Measurements from ENCODE around the gene BRSK2.
A peak's percentile ranks its signal among the peaks of the same experiment; 100 is the strongest.

Gene BRSK2

GRCh38 chr11:1382831-1383607 is 6.7 kb upstream of the BRSK2 start:
- TF ChIP-seq CTCF (conservative IDR thresholded peaks at IDR 0.05) = peak; percentile 16; the same call in 1 of the 2 replicates
- peak overlapping the region; percentile 78 for H3K27ac ChIP-seq

DNA sequence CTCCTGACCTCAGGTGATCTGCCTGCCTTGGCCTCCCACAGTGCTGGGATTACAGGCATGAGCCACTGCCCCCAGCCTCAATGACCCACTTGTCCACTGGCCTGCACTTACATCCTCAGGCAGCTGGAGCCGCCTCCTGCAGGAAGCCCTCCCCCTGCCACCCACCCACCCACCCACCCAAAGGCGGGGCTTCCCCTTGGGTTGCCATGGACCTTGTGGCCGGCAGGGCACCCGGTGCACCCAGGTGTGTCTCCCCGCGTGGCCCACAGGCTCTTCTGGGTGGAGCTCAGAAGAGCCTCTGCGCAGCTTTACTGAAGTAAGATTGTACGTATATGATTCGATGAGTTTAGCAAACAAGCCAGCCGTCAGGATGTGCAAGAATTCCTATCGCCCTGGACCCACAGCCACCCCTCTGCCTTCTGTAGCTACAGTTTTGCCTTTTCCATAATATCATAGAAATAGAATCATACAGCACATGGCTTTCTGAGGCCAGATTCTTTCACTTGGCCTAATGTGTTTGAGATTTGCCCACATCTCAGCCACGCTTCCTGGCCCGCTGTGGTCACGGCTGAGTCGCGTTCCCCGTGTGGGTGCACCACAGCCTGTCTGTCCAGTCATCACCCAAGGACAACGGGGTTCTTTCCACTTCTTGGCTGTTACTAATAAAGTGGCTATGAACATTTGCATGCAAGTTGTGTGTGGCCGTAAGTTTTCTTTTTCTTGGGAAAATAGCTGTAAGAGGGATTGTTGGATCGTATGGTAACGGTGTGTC is 5.3 kb upstream of the BRSK2 start:
- H3K27ac ChIP-seq = no peak overlapping the region
- TF ChIP-seq CTCF (conservative IDR thresholded peaks at IDR 0.05) = no peak

GRCh38 chr11:1387521-1387920 is 2.2 kb upstream of the BRSK2 start:
- peak overlapping the region; percentile 97; the same call in 1 of the 2 replicates for H3K27ac ChIP-seq
- TF ChIP-seq CTCF (conservative IDR thresholded peaks at IDR 0.05) = no peak

DNA sequence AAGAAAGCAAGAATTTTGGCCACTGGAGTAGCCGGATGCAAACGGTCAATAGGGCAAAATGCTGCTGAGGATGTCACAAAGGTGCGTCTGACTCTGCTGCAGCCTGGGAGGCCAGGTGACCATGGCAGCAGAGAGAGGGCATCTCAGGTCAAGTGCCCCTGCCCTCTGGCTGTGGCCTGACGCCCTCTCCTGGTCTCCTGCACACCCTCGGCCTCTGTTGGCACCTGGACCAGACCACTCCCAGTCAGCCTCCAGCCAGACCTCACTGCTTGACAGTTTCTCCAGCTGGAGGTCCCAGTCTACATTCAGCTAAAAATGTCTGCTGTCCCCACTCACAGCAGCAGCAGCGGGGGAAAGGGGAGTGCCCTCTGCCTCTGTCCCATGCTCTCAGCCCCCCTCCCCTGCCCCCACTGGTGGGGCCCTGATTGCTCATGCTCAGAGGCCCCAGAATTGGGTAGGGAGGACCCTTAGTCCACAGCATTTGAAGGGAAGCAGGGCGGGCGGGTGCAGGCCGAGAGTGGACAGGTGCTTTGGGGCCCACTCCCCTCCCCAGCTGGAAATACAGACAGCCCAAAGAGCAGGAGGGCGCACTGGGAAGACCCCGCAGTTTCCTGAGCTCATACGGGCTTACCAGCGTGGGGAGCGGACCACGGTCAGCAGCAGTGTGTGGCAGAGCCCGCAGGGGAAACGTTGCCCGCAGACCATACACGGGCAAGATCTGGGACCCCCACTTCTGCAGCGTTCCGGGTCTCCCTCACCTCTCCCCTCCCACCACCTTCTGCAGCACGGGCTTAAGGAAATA is 1.6 kb upstream of the BRSK2 start:
- TF ChIP-seq CTCF (conservative IDR thresholded peaks at IDR 0.05) = peak; percentile 61
- peak overlapping the region; percentile 97 for H3K27ac ChIP-seq

GRCh38 chr11:1388763-1389102 is 1.0 kb upstream of the BRSK2 start:
- H3K27ac ChIP-seq = peak overlapping the region; percentile 97
- no peak for TF ChIP-seq CTCF (conservative IDR thresholded peaks at IDR 0.05)

GRCh38 chr11:1389103-1389931 is 417 bp upstream of the BRSK2 start:
- H3K27ac ChIP-seq = peak overlapping the region; percentile 97
- TF ChIP-seq CTCF (conservative IDR thresholded peaks at IDR 0.05) = 0 out of 2 replicates have a peak, but pooled peaks have one; percentile 12

Measured in VCaP (cell line).